Fibroblast of lung (primary cell): ENCODE measurements around the gene GID8. TPM values are rescaled to one million over a fixed set of nuclear protein-coding genes. Genes with fewer than 3 reads are reported as not detected.

Source experiments
- DNase-seq, 2 donors: peaks; one replicate each; pipeline versions ENCODE4 v3.0.0 to v3.0.0-alpha.2; 2010; ENCODE audit warnings: low read depth in 2 of 2
- H2AFZ ChIP-seq: 2 replicates; pipeline ENCODE4 v1.5.1; 2012; ENCODE audit warnings: low read length, control low read depth, inconsistent platforms
- H3K27ac ChIP-seq: 2 replicates; pipeline ENCODE4 v1.5.1; 2011; ENCODE audit warnings: low read length, control low read depth; ENCODE audit not compliant: insufficient read depth
- H3K27me3 ChIP-seq: 2 replicates; pipeline ENCODE4 v1.5.1; 2011; ENCODE audit warnings: mild to moderate bottlenecking, low read length; ENCODE audit not compliant: control insufficient read depth, insufficient read depth
- H3K36me3 ChIP-seq: 2 replicates; pipeline ENCODE4 v1.5.1; 2011; ENCODE audit warnings: low read length; ENCODE audit not compliant: control insufficient read depth, insufficient read depth
- H3K4me1 ChIP-seq: 2 replicates; pipeline ENCODE4 v1.5.1; 2011; ENCODE audit warnings: low read length; ENCODE audit not compliant: control insufficient read depth, insufficient read depth; ENCODE audit errors: extremely low read depth
- H3K4me2 ChIP-seq: 2 replicates; pipeline ENCODE4 v1.5.1; 2011; ENCODE audit warnings: low read length, control low read depth; ENCODE audit not compliant: insufficient read depth; ENCODE audit errors: extremely low read depth
- H3K4me3 ChIP-seq, 4 experiments: fragments of 200-600 bp in 1 of 4; sonication (generic) in 1 of 4; replicated peaks in 1 of 4; 2 replicates each; pipeline ENCODE4 v1.5.1; 2011 to 2016; ENCODE audit warnings: low read length in 4 of 4, low read depth in 3 of 4, mild to moderate bottlenecking in 3 of 4, control low read depth in 2 of 4, inconsistent platforms in 1 of 4, mixed read lengths in 1 of 4; ENCODE audit not compliant: insufficient read depth in 1 of 4; ENCODE audit errors: control extremely low read depth in 1 of 4
- H3K79me2 ChIP-seq: 2 replicates; pipeline ENCODE4 v1.5.1; 2012; ENCODE audit warnings: mild to moderate bottlenecking, low read length, inconsistent platforms; ENCODE audit not compliant: control insufficient read depth, insufficient read depth
- H3K9ac ChIP-seq: 2 replicates; pipeline ENCODE4 v1.5.1; 2011; ENCODE audit warnings: mild to moderate bottlenecking, low read length, control low read depth; ENCODE audit not compliant: insufficient read depth
- H3K9me3 ChIP-seq: 2 replicates; pipeline ENCODE4 v1.5.1; 2012; ENCODE audit warnings: low read depth, low read length; ENCODE audit not compliant: control insufficient read depth, insufficient read depth
- H4K20me1 ChIP-seq: 2 replicates; pipeline ENCODE4 v1.5.1; 2011; ENCODE audit warnings: low read length; ENCODE audit not compliant: control insufficient read depth, insufficient read depth; ENCODE audit errors: extremely low read depth
- EZH2 ChIP-seq: IDR thresholded peaks from 2 replicates; pipeline ENCODE4 v1.5.1; 2012; ENCODE audit warnings: low read length, control low read depth, mild to moderate bottlenecking; ENCODE audit errors: missing control alignments
- polyA plus RNA-seq, 2 donors: library from polyadenylated mRNA; depleted of rRNA in 1 of 2; stranded (reverse) in 1 of 2; unstranded in 1 of 2; fragments of >200 nt; gene quantifications; 2 replicates each; pipeline ENCODE4 v1.2.1, GENCODE V29; 2011 to 2012; ENCODE audit warnings: missing spikeins in 1 of 2
- total RNA-seq: library from RNA; depleted of rRNA; stranded (reverse); fragments of >200 nt; gene quantifications from 2 replicates; pipeline ENCODE4 v1.2.1, GENCODE V29; 2014
- TF ChIP-seq, protein P1 (sequence below), 2 donors: IDR thresholded peaks in 1 of 2; conservative IDR thresholded peaks in 1 of 2; 1 replicate in 1 of 2; 2 replicates in 1 of 2; pipeline ENCODE4 v1.5.1; 2011 to 2012; ENCODE audit warnings: low read length in 2 of 2, control low read depth in 1 of 2, inconsistent platforms in 1 of 2, low read depth in 1 of 2, mild to moderate bottlenecking in 1 of 2

Gene GID8
- total and polyA plus RNA-seq, 2 donors (not counting 1 experiment from before 2014, with no cell fraction given) = 23.0 to 33.9 TPM

- Histone ChIP-seq H2AFZ (no peak overlapping the region), H3K4me1 (no peaks in the 10 kb centered on the region), H3K36me3 (no peaks in the 10 kb centered on the region), H3K27me3 (peaks cover 35% of the 10 kb centered on the region), H3K27ac (no peak overlapping the region), H3K4me2 (no peak overlapping the region), H4K20me1 (no peaks in the 10 kb centered on the region), H3K9me3 (no peaks in the 10 kb centered on the region), H3K4me3 (no peak overlapping the region), H3K79me2 (no peaks in the 10 kb centered on the region), H3K9ac (no peak overlapping the region)
- DNase-seq = no peak
- TF ChIP-seq, protein P1, sequence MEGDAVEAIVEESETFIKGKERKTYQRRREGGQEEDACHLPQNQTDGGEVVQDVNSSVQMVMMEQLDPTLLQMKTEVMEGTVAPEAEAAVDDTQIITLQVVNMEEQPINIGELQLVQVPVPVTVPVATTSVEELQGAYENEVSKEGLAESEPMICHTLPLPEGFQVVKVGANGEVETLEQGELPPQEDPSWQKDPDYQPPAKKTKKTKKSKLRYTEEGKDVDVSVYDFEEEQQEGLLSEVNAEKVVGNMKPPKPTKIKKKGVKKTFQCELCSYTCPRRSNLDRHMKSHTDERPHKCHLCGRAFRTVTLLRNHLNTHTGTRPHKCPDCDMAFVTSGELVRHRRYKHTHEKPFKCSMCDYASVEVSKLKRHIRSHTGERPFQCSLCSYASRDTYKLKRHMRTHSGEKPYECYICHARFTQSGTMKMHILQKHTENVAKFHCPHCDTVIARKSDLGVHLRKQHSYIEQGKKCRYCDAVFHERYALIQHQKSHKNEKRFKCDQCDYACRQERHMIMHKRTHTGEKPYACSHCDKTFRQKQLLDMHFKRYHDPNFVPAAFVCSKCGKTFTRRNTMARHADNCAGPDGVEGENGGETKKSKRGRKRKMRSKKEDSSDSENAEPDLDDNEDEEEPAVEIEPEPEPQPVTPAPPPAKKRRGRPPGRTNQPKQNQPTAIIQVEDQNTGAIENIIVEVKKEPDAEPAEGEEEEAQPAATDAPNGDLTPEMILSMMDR (conservative IDR thresholded peaks at IDR 0.05 in 1 of 2, IDR thresholded peaks at IDR 0.05 in 1 of 2; ENCODE audit: low read depth in 1 of 2, low read length in 2 of 2) = no peak
- TF ChIP-seq EZH2 = no peak
These were observed 38.0 kb downstream of the GID8 start for GRCh38 chr20:62975812-62976508.

- H3K9me3 ChIP-seq = no peaks in the 10 kb centered on the region
- H3K9ac ChIP-seq = no peak overlapping the region
- H3K36me3 ChIP-seq = no peaks in the 10 kb centered on the region
- no peak overlapping the region for H3K4me2 ChIP-seq
- H3K4me3 ChIP-seq = no peak overlapping the region
- no peak overlapping the region for H2AFZ ChIP-seq
- H3K4me1 ChIP-seq = no peaks in the 10 kb centered on the region
- H3K27ac ChIP-seq = no peak overlapping the region
- H4K20me1 ChIP-seq = no peaks in the 10 kb centered on the region
- no peaks in the 10 kb centered on the region for H3K79me2 ChIP-seq
- DNase-seq = no peak
- H3K27me3 ChIP-seq = peaks cover 35% of the 10 kb centered on the region
- TF ChIP-seq EZH2 = no peak
- TF ChIP-seq, protein P1 (conservative IDR thresholded peaks at IDR 0.05 in 1 of 2, IDR thresholded peaks at IDR 0.05 in 1 of 2; ENCODE audit: low read depth in 1 of 2, low read length in 2 of 2) = no peak
These were observed 38.9 kb downstream of the GID8 start for GRCh38 chr20:62976886-62977285.

- DNase-seq = no peak
- H3K27me3 ChIP-seq = peaks cover 33% of the 10 kb centered on the region
- H4K20me1 ChIP-seq = no peaks in the 10 kb centered on the region
- H3K9me3 ChIP-seq = no peaks in the 10 kb centered on the region
- H2AFZ ChIP-seq = no peak overlapping the region
- TF ChIP-seq, protein P1 (conservative IDR thresholded peaks at IDR 0.05 in 1 of 2, IDR thresholded peaks at IDR 0.05 in 1 of 2; ENCODE audit: low read depth in 1 of 2, low read length in 2 of 2) = no peak
- TF ChIP-seq EZH2 = no peak
- no peak overlapping the region for H3K4me2 ChIP-seq
- no peaks in the 10 kb centered on the region for H3K4me1 ChIP-seq
- H3K27ac ChIP-seq = no peak overlapping the region
- no peaks in the 10 kb centered on the region for H3K36me3 ChIP-seq
- H3K4me3 ChIP-seq = no peak overlapping the region
- no peaks in the 10 kb centered on the region for H3K79me2 ChIP-seq
- no peak overlapping the region for H3K9ac ChIP-seq
These were observed 39.9 kb downstream of the GID8 start for GRCh38 chr20:62977613-62978560.
